Neutrophil (primary cell): ENCODE measurements around the gene BOC.
"Not testable (repeated sequence)": the region's sequence is repeated elsewhere in the genome, so short reads cannot be mapped to it uniquely, and the experiment has no call there.

Experiments used
- H3K27ac ChIP-seq: fragments of 200-600 bp; sonication (generic); 2 replicates; pipeline ENCODE4 v1.5.1; 2016; ENCODE audit warnings: mild to moderate bottlenecking, moderate library complexity
- H3K27me3 ChIP-seq: fragments of 200-600 bp; sonication (generic); 2 replicates; pipeline ENCODE4 v1.6.0; 2016; ENCODE audit warnings: mild to moderate bottlenecking
- H3K36me3 ChIP-seq: fragments of 200-600 bp; sonication (generic); 2 replicates; pipeline ENCODE4 v1.5.1; 2017
- H3K4me1 ChIP-seq, 2 experiments: fragments of 200-600 bp in 1 of 2; sonication (generic) in 1 of 2; 1 replicate in 1 of 2; 2 replicates in 1 of 2; pipeline versions ENCODE4 v1.5.1 to v1.6.1; 2013 to 2016; ENCODE audit warnings: low read depth in 1 of 2, low read length in 1 of 2, mild to moderate bottlenecking in 1 of 2, moderate library complexity in 1 of 2; ENCODE audit not compliant: control insufficient read depth in 1 of 2, insufficient read depth in 1 of 2
- H3K4me3 ChIP-seq, 2 experiments: fragments of 200-600 bp in 1 of 2; sonication (generic) in 1 of 2; 1 replicate in 1 of 2; 2 replicates in 1 of 2; pipeline ENCODE4 v1.5.1; 2013 to 2016; ENCODE audit warnings: low read depth in 1 of 2, low read length in 1 of 2, mild to moderate bottlenecking in 1 of 2, moderate library complexity in 1 of 2
- H3K9me3 ChIP-seq: fragments of 200-600 bp; sonication (generic); 2 replicates; pipeline ENCODE4 v1.5.1; 2016
- CTCF ChIP-seq: fragments of 200-600 bp; sonication (generic); IDR thresholded peaks from 2 replicates; pipeline ENCODE4 v1.5.1; 2016; ENCODE audit warnings: antibody characterized with exemption

The BOC gene

GRCh38 chr3:113166719-113167492 is 44.5 kb upstream of the BOC start:
- Histone ChIP-seq H3K4me3 (no peak overlapping the region), H3K4me1 (no peaks in the 10 kb centered on the region), H3K36me3 (no peaks in the 10 kb centered on the region), H3K9me3 (no peaks in the 10 kb centered on the region), H3K27me3 (no peaks in the 10 kb centered on the region), H3K27ac (no peak overlapping the region)
- no peak for TF ChIP-seq CTCF

- no peaks in the 10 kb centered on the region for H3K4me1 ChIP-seq
- no peaks in the 10 kb centered on the region for H3K27me3 ChIP-seq
- H3K27ac ChIP-seq = no peak overlapping the region
- H3K36me3 ChIP-seq = no peaks in the 10 kb centered on the region
- H3K4me3 ChIP-seq = no peak overlapping the region
- no peak for TF ChIP-seq CTCF
- no peaks in the 10 kb centered on the region for H3K9me3 ChIP-seq
Observed at GRCh38 chr3:113167825-113168801, 43.2 kb upstream of the BOC start.

- H3K4me3 ChIP-seq = no peak overlapping the region
- H3K36me3 ChIP-seq = no peaks in the 10 kb centered on the region
- TF ChIP-seq CTCF = no peak
- H3K27me3 ChIP-seq = no peaks in the 10 kb centered on the region
- peaks cover 0 to 2% of the 10 kb centered on the region in 2 experiments for H3K4me1 ChIP-seq
- H3K27ac ChIP-seq = no peak overlapping the region
- H3K9me3 ChIP-seq = no peaks in the 10 kb centered on the region
Observed at GRCh38 chr3:113169891-113170452, 41.4 kb upstream of the BOC start.

- peaks cover 0 to 5% of the 10 kb centered on the region in 2 experiments for H3K4me1 ChIP-seq
Observed at GRCh38 chr3:113170771-113171170, 40.6 kb upstream of the BOC start.

GRCh38 chr3:113171675-113172300 is 39.6 kb upstream of the BOC start:
- H3K27ac ChIP-seq, H3K27me3 ChIP-seq, H3K9me3 ChIP-seq, H3K4me3 ChIP-seq, H3K4me1 ChIP-seq, H3K36me3 ChIP-seq: not testable (repeated sequence)

More at GRCh38 chr3:113170771-113171170, 40.6 kb upstream of the BOC start:
- Histone ChIP-seq H3K9me3 (no peaks in the 10 kb centered on the region), H3K4me3 (no peak overlapping the region), H3K27me3 (no peaks in the 10 kb centered on the region), H3K27ac (no peak overlapping the region), H3K36me3 (no peaks in the 10 kb centered on the region)
- no peak for TF ChIP-seq CTCF
